ENCODE results near the gene LRRC46. TPM values are rescaled to one million over a fixed set of nuclear protein-coding genes. Genes with fewer than 3 reads are reported as not detected.
A peak's percentile ranks its signal among the peaks of the same experiment; 100 is the strongest.

LRRC46 gene
- total and polyA plus RNA-seq, 9 of the 15 experiments (the other 6 are each of a cell fraction or from before 2014, with no cell fraction given) = 0.39 to 1.4 (median 0.53) TPM; not detected in 1

GRCh38 chr17:47831003-47831933, at the start of gene LRRC46, which contains the start of gene MRPL10 (continued):
- TF ChIP-seq TSHZ1 (CRISPR knock-in tag; IDR thresholded peaks at IDR 0.05) (no peak), POLR2H (tag; IDR thresholded peaks at IDR 0.05; ENCODE audit: low read depth) (peak; percentile 80; the same call in 1 of the 2 replicates), GABPB2 (CRISPR knock-in tag; conservative IDR thresholded peaks at IDR 0.05) (no peak), RBM34 (IDR thresholded peaks at IDR 0.05; ENCODE audit: borderline replicate concordance, insufficient read depth, low read length) (no peak), ZKSCAN3 (CRISPR knock-in tag; IDR thresholded peaks at IDR 0.05) (no peak), IRF9 (tag; IDR thresholded peaks at IDR 0.05) (no peak), MAFG (tag; conservative IDR thresholded peaks at IDR 0.05) (no peak), TFAM (CRISPR knock-in tag; conservative IDR thresholded peaks at IDR 0.05) (no peak), SRSF1 (IDR thresholded peaks at IDR 0.05; ENCODE audit: low read depth, low read length) (no peak), TGIF2 (CRISPR knock-in tag; IDR thresholded peaks at IDR 0.05) (no peak), XRCC3 (IDR thresholded peaks at IDR 0.05) (no peak), FOXP4 (CRISPR knock-in tag; IDR thresholded peaks at IDR 0.05; ENCODE audit: borderline replicate concordance) (0 out of 2 replicates have a peak, but pooled peaks have one; percentile 66), ZNF212 (CRISPR knock-in tag; IDR thresholded peaks at IDR 0.05) (no peak), HNRNPUL1 (IDR thresholded peaks at IDR 0.05; ENCODE audit: low read length) (no peak), NR1H2 (CRISPR knock-in tag; IDR thresholded peaks at IDR 0.05) (peak; percentile 41; the same call in 1 of the 2 replicates), CBX3 (IDR thresholded peaks at IDR 0.05; ENCODE audit: borderline replicate concordance in 1 of 2, low read length in 2 of 2) (peak in 1 of 2 experiments; percentile 3; a peak in 1 of 3 replicates), PHF8 (IDR thresholded peaks at IDR 0.05; ENCODE audit: borderline replicate concordance, low read length) (peak; percentile 93; the same call in 1 of the 2 replicates)
